Epidermal melanocyte (primary cell): ENCODE data around the gene MEX3C.

Source experiments
- DNase-seq: peaks from one replicate; pipeline ENCODE4 v3.0.0; 2011; ENCODE audit warnings: low spot score; ENCODE audit not compliant: insufficient read length

MEX3C gene

GRCh38 chr18:51197661-51198424 is at the start of gene MEX3C:
MEX3C (minus strand) TSS chr18:51197681; CDS start chr18:51197320, 361 bp downstream.
- peak; percentile 84 for DNase-seq

- DNase-seq: no peak
These were observed 43.7 kb upstream of the MEX3C start for GRCh38 chr18:51241226-51241625.

GRCh38 chr18:51236225-51236624 is 38.7 kb upstream of the MEX3C start:
- DNase-seq: peak; percentile 41

GRCh38 chr18:51235009-51235789 is 37.7 kb upstream of the MEX3C start:
- DNase-seq: no peak

GRCh38 chr18:51234117-51235008 is 36.9 kb upstream of the MEX3C start:
- no peak for DNase-seq

GRCh38 chr18:51229328-51229727 is 31.8 kb upstream of the MEX3C start:
- DNase-seq: no peak

GRCh38 chr18:51227660-51228059 is 30.2 kb upstream of the MEX3C start:
- DNase-seq: no peak

GRCh38 chr18:51226587-51227350 is 29.3 kb upstream of the MEX3C start:
- DNase-seq: no peak

GRCh38 chr18:51226068-51226467 is 28.6 kb upstream of the MEX3C start:
- no peak for DNase-seq

GRCh38 chr18:51212606-51213005 is 15.1 kb upstream of the MEX3C start:
- no peak for DNase-seq

GRCh38 chr18:51211552-51211951 is 14.1 kb upstream of the MEX3C start:
- peak; percentile 24 for DNase-seq

GRCh38 chr18:51196811-51197660 is 445 bp downstream of the MEX3C start:
- no peak for DNase-seq

- DNase-seq: no peak
These were observed 1.2 kb downstream of the MEX3C start for GRCh38 chr18:51196118-51196810.

GRCh38 chr18:51195451-51196117 is 1.9 kb downstream of the MEX3C start:
- no peak for DNase-seq

GRCh38 chr18:51195086-51195450 is 2.4 kb downstream of the MEX3C start:
- DNase-seq: no peak

GRCh38 chr18:51194604-51195003 is 2.9 kb downstream of the MEX3C start:
- no peak for DNase-seq

GRCh38 chr18:51193621-51194287 is 3.7 kb downstream of the MEX3C start:
- DNase-seq: no peak

GRCh38 chr18:51192696-51193095 is 4.8 kb downstream of the MEX3C start:
- DNase-seq: no peak
